G401 (cell line): ENCODE results near the gene AMIGO3. TPM values are rescaled to one million over a fixed set of nuclear protein-coding genes. Genes with fewer than 3 reads are reported as not detected.

Experiments used
- DNase-seq: peaks from one replicate; pipeline ENCODE4 v3.0.0-alpha.2; 2015; ENCODE audit warnings: low spot score
- in situ Hi-C: cut with HindIII; loops from 2 replicates; pipeline ENCODE4 v1.10.0; 2016; ENCODE audit warnings: low sequenced_read_pairs, mixed read lengths
- total RNA-seq: library from RNA; depleted of rRNA; stranded (reverse); fragments of >200 nt; shearing (Covaris generic); gene quantifications from 2 replicates; pipeline ENCODE4 v1.2.3, GENCODE V29; 2014

Gene AMIGO3
- total RNA-seq, 1 experiment from 2014 or later, result 1.1 TPM

GRCh38 chr3:49714728-49715550 lies 4.5 kb downstream of the AMIGO3 start:
- no peak for DNase-seq
- in situ Hi-C loops, result no loop called here

GRCh38 chr3:49713336-49714105 lies 6.0 kb downstream of the AMIGO3 start:
- in situ Hi-C loops, result no loop called here
- DNase-seq, result no peak

- no peak for DNase-seq
- in situ Hi-C loops, result no loop called here
These were observed 6.7 kb downstream of the AMIGO3 start for GRCh38 chr3:49712631-49713317.

- DNase-seq, result no peak
- in situ Hi-C loops, result no loop called here
These were observed 7.3 kb downstream of the AMIGO3 start for GRCh38 chr3:49712166-49712565.

GRCh38 chr3:49711489-49711888 lies 8.0 kb downstream of the AMIGO3 start:
- DNase-seq, result no peak

GRCh38 chr3:49709852-49710251 lies 9.6 kb downstream of the AMIGO3 start:
- in situ Hi-C loops, result no loop called here
- DNase-seq, result no peak

More at GRCh38 chr3:49711489-49711888, 8.0 kb downstream of the AMIGO3 start:
- in situ Hi-C loops, result no loop called here

GRCh38 chr3:49707113-49707480 lies 12.4 kb downstream of the AMIGO3 start:
- in situ Hi-C loops, result no loop called here
- DNase-seq, result no peak

GRCh38 chr3:49706456-49707112 lies 12.9 kb downstream of the AMIGO3 start:
- in situ Hi-C loops, result no loop called here

GRCh38 chr3:49705390-49705960 lies 14.0 kb downstream of the AMIGO3 start:
- in situ Hi-C loops, result no loop called here
- no peak for DNase-seq

More at GRCh38 chr3:49706456-49707112, 12.9 kb downstream of the AMIGO3 start:
- DNase-seq, result no peak

GRCh38 chr3:49704629-49705028 lies 14.9 kb downstream of the AMIGO3 start:
- DNase-seq, result no peak
- in situ Hi-C loops, result no loop called here

GRCh38 chr3:49703956-49704355 lies 15.5 kb downstream of the AMIGO3 start:
- in situ Hi-C loops, result no loop called here
- no peak for DNase-seq

GRCh38 chr3:49703443-49703927 lies 16.0 kb downstream of the AMIGO3 start:
- peak; percentile 57 for DNase-seq
- in situ Hi-C loops, result no loop called here

- in situ Hi-C loops, result no loop called here
- DNase-seq, result no peak
These were observed 16.8 kb downstream of the AMIGO3 start for GRCh38 chr3:49702672-49703071.

GRCh38 chr3:49701388-49702077 lies 18.0 kb downstream of the AMIGO3 start:
- in situ Hi-C loops, result no loop called here
- DNase-seq, result no peak

GRCh38 chr3:49700453-49701128 lies 18.9 kb downstream of the AMIGO3 start:
- no peak for DNase-seq
- in situ Hi-C loops, result no loop called here

GRCh38 chr3:49700014-49700413 lies 19.5 kb downstream of the AMIGO3 start:
- in situ Hi-C loops, result no loop called here
- DNase-seq, result no peak

GRCh38 chr3:49699281-49699979 lies 20.1 kb downstream of the AMIGO3 start:
- DNase-seq, result no peak
- in situ Hi-C loops, result no loop called here
